ENCODE measurements around the gene NCKAP5. TPM values are rescaled to one million over a fixed set of nuclear protein-coding genes. Genes with fewer than 3 reads are reported as not detected.

Gene NCKAP5
- total and polyA plus RNA-seq, 2 of the 8 experiments (the other 6 are each of a cell fraction or from before 2014, with no cell fraction given), result 0.27 to 0.86 TPM

GRCh38 chr2:133346654-133347053 is 221.6 kb downstream of the NCKAP5 start (continued):
- no peak for TF ChIP-seq SIN3A (conservative IDR thresholded peaks at IDR 0.05 in 1 of 2, IDR thresholded peaks at IDR 0.05 in 1 of 2; ENCODE audit: low read depth in 1 of 2, low read length in 2 of 2)
- TF ChIP-seq CTBP2 (IDR thresholded peaks at IDR 0.05; ENCODE audit: borderline replicate concordance, insufficient read depth, insufficient read length, low read length), result no peak
- no peak for TF ChIP-seq ZNF274 (IDR thresholded peaks at IDR 0.05; ENCODE audit: borderline replicate concordance, extremely low read depth, low read length)
